ENCODE measurements around the gene SH2D1A.
"Not testable (repeated sequence)": the region's sequence is repeated elsewhere in the genome, so short reads cannot be mapped to it uniquely, and the experiment has no call there.

Gene SH2D1A

DNA sequence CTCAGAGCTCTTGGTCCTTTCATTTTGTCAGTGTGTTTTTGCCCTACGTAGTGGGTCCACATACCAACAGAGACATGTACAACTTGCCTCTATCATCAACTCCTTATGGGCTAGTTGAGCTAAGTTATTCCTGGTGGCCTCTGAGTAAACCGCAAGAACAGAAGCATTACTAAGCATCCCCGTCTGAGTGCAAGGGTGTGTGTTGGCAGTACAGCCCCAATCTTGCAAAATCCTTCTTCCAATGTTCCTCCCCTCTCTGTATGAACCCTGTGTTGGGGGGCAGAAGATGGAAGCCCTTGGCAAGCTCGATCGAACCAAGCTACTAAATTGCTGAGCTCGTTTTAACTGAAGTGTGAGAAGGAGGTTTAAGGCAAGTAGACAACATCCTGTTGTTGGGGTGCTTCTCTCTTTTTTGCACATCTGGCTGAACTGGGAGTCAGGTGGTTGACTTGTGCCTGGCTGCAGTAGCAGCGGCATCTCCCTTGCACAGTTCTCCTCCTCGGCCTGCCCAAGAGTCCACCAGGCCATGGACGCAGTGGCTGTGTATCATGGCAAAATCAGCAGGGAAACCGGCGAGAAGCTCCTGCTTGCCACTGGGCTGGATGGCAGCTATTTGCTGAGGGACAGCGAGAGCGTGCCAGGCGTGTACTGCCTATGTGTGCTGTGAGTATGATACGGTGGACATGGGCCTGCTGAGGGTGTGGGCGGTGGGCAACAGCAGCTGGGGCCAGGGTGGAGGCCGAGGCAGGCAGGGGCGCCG lies at the start of gene SH2D1A:
Gene SH2D1A, plus strand, starts transcription at position 447 of the 760 bp plus-strand sequence. Its CDS starts 80 bp downstream, at position 527.
- no peak for DNase-seq

- DNase-seq: not testable (repeated sequence)
Measured at GRCh38 chrX:124299323-124299722, 47.0 kb upstream of the SH2D1A start.

- no peak for DNase-seq
Measured at GRCh38 chrX:124300405-124300804, 46.0 kb upstream of the SH2D1A start.

DNA sequence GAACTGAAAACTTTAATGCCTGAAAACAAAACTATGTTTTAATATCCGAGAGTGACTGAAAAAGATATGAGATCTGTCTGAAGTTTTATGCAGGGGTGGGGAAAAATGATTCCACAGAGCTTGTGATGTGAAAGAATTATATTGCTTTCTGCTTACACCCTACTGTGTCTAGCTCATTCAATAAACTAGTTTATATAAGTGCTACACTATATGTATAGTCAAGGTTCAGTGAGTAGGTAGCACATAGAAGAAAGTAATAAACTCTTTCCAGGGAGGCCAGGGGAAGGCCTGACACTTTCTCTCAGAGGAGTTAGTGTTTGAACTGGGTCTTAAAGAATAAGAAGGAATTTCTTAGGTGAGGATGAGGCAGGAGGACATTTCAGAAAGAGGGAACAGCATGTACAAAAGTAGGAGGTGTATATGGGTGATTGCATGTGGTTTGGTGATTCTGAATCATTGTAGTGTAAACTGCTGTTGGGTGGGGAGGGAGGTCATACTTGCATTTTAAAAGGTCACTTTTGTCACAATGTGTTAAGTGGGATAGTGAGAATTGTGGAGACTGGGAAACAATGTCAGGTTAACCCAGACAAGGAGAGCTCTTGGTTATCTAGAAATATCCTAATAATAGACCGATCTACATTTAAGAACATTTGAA lies 39.0 kb upstream of the SH2D1A start:
- no peak for DNase-seq

- DNase-seq: no peak
Measured at GRCh38 chrX:124325732-124326131, 20.6 kb upstream of the SH2D1A start.

DNA sequence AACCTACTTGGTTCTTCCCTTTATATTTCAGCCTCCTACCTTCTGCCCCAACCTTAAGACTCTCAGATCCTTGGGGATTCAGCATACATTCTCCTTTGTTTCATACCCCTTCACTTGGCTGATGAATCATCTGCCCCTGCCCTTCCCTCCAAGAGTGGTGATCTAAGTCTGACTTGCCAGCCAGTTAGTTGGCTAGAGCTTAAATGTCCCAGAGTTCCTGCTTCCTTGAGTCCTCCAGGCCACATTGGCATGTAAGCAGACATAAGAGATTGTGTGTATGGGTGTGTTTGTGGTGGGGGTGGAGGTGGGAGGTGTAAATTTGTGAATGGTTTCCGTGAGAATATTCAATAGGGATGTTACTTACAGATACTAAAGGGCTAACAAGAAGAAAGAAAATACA lies 17.6 kb upstream of the SH2D1A start:
- no peak for DNase-seq

DNA sequence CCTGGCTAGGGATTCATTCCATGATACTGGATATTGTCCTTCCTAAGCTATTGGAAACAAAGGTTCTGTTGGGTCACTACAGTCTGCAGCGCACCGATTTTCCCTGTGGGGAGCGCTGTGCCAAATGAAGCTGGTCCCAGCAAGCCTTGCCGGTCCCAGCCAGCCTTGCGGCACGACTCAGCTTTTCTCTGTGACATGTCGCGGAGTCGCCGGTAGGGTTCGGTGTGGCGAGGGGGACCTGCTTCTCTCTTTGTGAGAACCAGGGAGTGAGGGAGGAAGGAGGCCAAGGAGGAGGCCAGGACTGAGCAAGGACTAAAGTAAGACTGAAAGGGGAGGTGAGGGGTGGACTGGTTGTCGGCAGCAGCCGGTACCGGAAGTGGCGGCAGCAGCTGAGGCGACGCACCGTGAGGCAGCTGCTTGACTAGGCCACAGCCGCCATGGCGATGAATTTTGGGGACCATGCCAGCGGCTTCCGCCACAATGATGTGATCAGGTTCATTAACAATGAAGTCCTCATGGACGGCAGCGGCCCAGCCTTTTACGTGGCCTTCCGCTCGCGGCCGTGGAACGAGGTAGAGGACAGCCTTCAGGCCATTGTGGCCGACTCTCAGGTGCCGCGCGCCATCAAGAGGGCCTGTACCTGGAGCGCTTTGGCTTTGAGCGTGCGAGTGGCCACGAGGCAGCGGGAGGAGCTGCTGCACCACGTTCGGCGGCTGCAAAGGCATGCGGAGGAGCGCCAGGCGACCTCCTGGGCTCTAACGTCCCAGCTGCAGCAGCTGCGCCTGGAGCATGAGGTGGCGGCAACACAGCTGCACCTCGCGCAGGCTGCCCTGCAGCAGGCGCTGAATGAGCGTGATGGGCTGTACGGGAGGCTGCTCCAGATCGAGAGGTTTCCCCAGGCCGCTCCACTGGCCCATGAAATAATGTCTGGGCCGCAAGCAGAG lies 13.6 kb upstream of the SH2D1A start, which contains the start of gene TEX13D:
Gene TEX13D, plus strand, starts transcription at position 180 of the 944 bp plus-strand sequence. Its CDS starts 258 bp downstream, at position 438.
- no peak for DNase-seq

GRCh38 chrX:124333862-124334261 lies 12.5 kb upstream of the SH2D1A start:
- no peak for DNase-seq

DNA sequence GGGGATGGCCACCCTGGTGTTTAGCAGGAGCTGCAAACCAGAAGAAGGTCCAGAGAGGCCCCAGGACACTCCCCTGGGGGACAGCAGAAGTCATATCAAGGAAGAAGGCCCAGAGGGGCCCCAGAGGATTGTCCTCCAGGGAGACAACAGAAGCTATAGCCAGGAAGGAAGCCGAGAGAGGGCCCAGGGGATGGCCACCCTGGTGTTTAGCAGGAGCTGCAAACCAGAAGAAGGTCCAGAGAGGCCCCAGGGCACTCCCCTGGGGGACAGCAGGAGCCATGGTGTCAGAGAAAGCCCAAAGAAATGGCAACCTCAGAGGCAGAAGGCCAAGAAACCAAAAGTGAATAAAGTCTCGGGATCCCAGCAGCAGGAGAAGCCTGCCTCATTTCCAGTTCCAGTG lies 11.8 kb upstream of the SH2D1A start:
- DNase-seq: not testable (repeated sequence)

- no peak for DNase-seq
Measured at GRCh38 chrX:124335598-124335997, 10.8 kb upstream of the SH2D1A start.

- no peak for DNase-seq
Measured at GRCh38 chrX:124337916-124338315, 8.4 kb upstream of the SH2D1A start.

GRCh38 chrX:124338733-124339514 lies 7.4 kb upstream of the SH2D1A start:
- DNase-seq: no peak

GRCh38 chrX:124341396-124342132 lies 4.8 kb upstream of the SH2D1A start:
- no peak for DNase-seq

DNA sequence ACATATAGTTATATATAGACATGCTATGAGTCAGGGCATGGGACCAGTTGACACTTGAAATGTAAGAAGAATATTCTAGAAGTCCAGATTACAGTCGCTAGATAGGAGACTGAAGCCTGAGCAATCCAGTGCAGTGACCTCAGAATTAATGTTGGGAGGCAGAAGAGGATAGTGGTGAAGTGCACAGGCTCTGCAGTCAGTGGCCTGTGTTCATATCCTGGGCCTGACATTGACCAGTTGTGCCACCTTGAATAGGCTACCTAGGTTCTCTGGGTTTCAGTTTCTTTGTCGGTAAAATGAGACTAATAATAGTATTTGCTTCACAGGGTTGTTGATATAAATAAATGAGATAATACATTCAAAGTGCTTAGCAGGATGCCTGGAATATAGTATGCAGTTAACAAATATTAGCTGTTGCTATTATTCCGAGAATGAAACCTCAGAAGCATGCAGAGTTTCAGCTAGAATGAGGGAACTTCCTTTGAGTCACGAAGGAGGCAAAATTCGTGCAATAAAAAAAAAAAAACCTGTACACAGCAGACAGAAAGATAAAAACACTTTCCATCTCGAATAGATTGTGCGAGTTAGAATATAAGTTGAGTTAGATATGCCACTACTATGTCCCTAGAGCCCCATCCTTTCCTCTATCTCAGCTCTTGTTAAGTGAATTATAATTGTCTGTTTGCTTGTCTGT lies 4.0 kb upstream of the SH2D1A start:
- DNase-seq: no peak

GRCh38 chrX:124343016-124343415 lies 3.3 kb upstream of the SH2D1A start:
- no peak for DNase-seq

GRCh38 chrX:124344246-124344645 lies 2.1 kb upstream of the SH2D1A start:
- DNase-seq: no peak

- no peak for DNase-seq
Measured at GRCh38 chrX:124346877-124347241, 496 bp downstream of the SH2D1A start.

DNA sequence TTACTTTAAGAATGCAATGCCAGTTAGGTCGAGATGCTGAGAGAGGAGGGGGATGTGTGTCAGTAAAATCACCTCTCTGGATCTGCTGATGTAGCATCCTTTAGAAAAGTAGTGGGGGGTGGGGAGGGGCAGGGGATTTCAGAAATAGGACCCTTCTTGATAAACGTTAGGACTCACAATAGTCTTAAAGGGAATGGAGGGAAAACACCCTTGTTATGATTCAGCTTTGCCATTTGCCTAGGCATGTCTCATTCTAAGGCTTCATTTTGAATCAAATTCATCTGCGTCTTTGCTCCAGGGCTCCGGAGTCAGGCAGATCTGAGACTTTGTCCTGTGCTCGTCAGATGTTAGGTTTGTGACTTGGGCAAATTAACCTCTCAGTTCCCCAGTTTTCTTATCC lies 879 bp downstream of the SH2D1A start:
- no peak for DNase-seq

DNA sequence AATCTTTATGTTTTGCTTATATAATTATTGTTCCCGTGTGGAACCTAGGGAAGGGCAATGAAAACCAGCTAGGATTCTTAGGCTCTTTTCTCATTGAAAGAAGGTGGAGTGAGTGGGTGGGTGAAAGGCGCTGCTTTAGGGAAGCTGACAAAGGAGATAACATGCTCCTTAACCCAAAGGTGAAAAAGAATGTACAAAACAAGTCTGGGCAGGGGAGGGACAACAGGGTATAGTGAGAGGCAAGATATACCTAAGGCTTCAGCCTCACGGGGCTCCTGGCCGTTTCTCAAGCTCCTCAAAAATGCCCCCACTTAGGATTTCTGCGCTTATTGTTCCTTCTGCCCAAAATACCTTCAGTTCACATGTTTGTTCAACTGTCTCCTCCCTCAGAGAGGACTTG lies 1.8 kb downstream of the SH2D1A start:
- DNase-seq: no peak

GRCh38 chrX:124348885-124349453 lies 2.6 kb downstream of the SH2D1A start:
- no peak for DNase-seq

GRCh38 chrX:124354648-124355047 lies 8.3 kb downstream of the SH2D1A start:
- DNase-seq: no peak
